Fibroblast of mammary gland (primary cell): ENCODE results near the gene CABCOCO1.

Experiments used
- DNase-seq: peaks from one replicate; pipeline ENCODE4 v3.0.0-alpha.2; 2010; ENCODE audit warnings: low read depth
- H3K4me3 ChIP-seq: 2 replicates; pipeline ENCODE4 v1.5.1; 2011; ENCODE audit warnings: low read depth, mild to moderate bottlenecking, low read length, moderate library complexity; ENCODE audit not compliant: control insufficient read depth
- TF ChIP-seq, protein P1 (sequence below): conservative IDR thresholded peaks from 2 replicates; pipeline ENCODE4 v1.5.1; 2011; ENCODE audit warnings: low read depth, low read length, inconsistent platforms; ENCODE audit not compliant: control insufficient read depth, insufficient read depth

The CABCOCO1 gene

GRCh38 chr10:61795147-61795546 lies 132.4 kb downstream of the CABCOCO1 start:
- TF ChIP-seq, protein P1, sequence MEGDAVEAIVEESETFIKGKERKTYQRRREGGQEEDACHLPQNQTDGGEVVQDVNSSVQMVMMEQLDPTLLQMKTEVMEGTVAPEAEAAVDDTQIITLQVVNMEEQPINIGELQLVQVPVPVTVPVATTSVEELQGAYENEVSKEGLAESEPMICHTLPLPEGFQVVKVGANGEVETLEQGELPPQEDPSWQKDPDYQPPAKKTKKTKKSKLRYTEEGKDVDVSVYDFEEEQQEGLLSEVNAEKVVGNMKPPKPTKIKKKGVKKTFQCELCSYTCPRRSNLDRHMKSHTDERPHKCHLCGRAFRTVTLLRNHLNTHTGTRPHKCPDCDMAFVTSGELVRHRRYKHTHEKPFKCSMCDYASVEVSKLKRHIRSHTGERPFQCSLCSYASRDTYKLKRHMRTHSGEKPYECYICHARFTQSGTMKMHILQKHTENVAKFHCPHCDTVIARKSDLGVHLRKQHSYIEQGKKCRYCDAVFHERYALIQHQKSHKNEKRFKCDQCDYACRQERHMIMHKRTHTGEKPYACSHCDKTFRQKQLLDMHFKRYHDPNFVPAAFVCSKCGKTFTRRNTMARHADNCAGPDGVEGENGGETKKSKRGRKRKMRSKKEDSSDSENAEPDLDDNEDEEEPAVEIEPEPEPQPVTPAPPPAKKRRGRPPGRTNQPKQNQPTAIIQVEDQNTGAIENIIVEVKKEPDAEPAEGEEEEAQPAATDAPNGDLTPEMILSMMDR = no peak
- H3K4me3 ChIP-seq = no peak overlapping the region
- DNase-seq = no peak

DNA sequence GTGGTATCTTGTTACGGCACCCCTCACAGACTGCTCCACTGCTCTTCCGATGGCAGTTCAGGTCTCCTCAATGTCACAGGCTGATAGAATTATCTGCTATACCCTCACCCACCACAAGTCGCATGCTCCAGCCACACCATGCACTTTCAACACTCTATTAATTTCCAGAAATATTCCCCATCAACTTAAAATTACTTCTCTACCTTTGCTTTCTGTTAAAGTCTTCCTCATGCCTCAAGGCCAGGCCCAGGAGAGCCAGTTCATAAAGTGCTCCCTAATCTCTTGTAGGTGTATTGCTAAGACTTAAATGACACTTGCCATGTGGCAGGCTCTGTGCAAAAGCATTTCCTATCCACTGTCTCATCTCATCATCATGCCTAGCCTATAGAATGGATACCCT lies 132.8 kb downstream of the CABCOCO1 start:
- TF ChIP-seq, protein P1 = peak; percentile 1

DNA sequence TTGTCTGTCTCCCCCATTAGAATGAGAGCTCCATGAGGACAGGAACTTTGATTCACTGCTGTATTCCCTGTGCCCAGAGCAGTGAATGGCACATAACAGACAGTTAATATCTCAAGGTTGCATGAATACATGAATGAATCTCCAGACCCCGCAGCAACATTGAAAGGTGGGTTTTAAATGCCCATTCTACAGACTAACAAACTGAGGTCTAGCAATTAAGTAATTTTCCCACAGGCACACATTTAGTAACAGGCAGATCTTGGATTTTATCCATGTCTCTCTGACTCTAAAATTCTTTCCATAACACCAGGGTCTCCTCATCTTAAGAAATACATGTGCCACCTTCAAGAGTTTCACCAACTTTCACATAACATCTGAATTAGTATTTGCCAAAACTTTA lies 134.1 kb downstream of the CABCOCO1 start:
- TF ChIP-seq, protein P1 = no peak
- no peak overlapping the region for H3K4me3 ChIP-seq
- no peak for DNase-seq

More for the DNA sequence above, 132.8 kb downstream of the CABCOCO1 start:
- no peak overlapping the region for H3K4me3 ChIP-seq
- no peak for DNase-seq

GRCh38 chr10:61797304-61798153 lies 134.8 kb downstream of the CABCOCO1 start:
- TF ChIP-seq, protein P1 = no peak
- DNase-seq = no peak
- H3K4me3 ChIP-seq = no peak overlapping the region

DNA sequence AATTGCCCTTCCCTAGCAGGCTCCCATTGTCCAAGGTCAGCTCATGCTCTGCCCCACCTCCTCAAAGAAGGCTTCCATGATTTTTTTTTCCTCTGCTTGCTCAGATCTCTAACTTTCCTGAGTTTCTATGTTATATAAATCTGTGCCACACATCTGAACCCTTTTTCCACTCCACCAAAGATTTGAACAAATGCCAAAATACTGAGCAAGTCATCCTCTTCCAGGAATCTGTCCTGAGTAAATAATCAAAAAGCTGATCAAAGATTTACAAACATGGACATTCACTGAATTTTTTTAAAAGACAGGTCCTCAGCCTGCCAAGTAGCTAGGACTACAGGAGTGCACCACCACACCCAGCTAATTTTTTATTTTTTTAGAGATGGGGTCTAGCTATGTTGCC lies 136.0 kb downstream of the CABCOCO1 start:
- TF ChIP-seq, protein P1 = no peak
- H3K4me3 ChIP-seq = no peak overlapping the region
- DNase-seq = peak; percentile 19

DNA sequence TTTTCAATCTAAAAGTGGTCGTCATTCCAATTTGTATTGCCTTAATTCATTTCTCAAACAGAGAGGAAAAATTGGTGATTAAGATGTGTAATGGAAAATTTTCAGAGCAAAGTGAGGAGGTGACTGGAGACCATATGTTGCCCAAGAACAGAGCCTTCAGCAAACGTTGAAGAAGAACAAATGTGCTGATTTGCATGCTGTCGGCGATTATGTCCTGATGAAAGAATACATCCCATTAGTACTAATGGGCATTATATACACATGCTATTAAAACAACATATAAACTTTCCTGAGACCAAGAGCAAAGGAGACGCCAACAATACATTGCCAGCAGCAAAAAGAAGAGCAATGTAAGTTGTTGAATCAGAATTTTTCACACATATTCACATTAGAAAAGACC lies 138.8 kb downstream of the CABCOCO1 start:
- no peak overlapping the region for H3K4me3 ChIP-seq
- TF ChIP-seq, protein P1 = no peak
- no peak for DNase-seq
